KOPT-K1 (cell line): Measurements from ENCODE around the gene KCNIP4.

Source experiments
- H3K27ac ChIP-seq: fragments of 200-600 bp; sonication (generic); 2 replicates; pipeline ENCODE4 v1.5.1; 2016; ENCODE audit warnings: antibody characterized with exemption, mild to moderate bottlenecking, low read depth, low read length; ENCODE audit not compliant: poor library complexity, severe bottlenecking
- H3K36me3 ChIP-seq: fragments of 200-600 bp; sonication (generic); 2 replicates; pipeline ENCODE4 v1.5.1; 2017; ENCODE audit warnings: antibody characterized with exemption, mild to moderate bottlenecking, low read length, moderate library complexity; ENCODE audit not compliant: insufficient read depth
- H3K9me3 ChIP-seq: fragments of 200-600 bp; sonication (generic); 2 replicates; pipeline ENCODE4 v1.5.1; 2017; ENCODE audit warnings: antibody characterized with exemption, low read length, mild to moderate bottlenecking; ENCODE audit not compliant: insufficient read depth, poor library complexity, severe bottlenecking

The KCNIP4 gene

DNA sequence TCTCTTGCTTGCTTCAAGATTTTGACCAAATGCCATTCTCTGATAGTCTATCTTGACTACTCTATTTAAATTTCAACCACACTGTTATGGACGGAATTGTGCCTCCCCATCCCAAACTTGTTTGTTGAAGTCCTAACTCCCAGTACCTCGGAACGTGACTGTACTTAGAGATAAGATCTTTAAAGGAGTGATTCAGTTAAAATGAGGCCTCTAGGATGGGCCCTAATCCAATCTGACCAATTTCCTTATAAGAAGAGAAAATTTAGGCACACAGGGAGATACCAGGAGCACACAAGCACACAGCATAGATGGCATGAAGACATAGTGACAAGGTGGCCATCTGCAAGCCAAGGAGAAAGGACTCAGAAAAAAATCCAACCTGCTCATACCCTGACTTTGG lies 269.9 kb downstream of the KCNIP4 start:
- H3K9me3 ChIP-seq = no peaks in the 10 kb centered on the region
- no peaks in the 10 kb centered on the region for H3K36me3 ChIP-seq
- no peak overlapping the region for H3K27ac ChIP-seq

DNA sequence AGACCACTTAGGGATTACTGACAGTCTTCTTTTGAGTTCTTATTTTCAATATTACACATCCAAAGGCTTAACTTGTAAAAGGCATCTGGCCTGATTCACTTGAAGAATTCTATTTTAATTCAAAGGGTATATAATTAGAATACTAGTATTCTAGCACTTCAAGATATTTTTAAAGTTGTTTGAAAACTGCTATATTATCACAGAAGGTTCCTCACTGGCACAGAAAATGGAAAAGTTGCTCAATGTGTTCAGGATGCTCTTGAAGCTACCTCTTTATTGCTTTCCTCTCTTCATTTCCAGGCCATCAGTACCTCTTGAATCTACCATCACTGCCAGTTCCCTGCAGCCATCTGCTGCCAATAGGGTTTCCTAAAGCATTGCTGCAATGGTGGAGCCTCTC lies 271.4 kb downstream of the KCNIP4 start:
- no peaks in the 10 kb centered on the region for H3K9me3 ChIP-seq

DNA sequence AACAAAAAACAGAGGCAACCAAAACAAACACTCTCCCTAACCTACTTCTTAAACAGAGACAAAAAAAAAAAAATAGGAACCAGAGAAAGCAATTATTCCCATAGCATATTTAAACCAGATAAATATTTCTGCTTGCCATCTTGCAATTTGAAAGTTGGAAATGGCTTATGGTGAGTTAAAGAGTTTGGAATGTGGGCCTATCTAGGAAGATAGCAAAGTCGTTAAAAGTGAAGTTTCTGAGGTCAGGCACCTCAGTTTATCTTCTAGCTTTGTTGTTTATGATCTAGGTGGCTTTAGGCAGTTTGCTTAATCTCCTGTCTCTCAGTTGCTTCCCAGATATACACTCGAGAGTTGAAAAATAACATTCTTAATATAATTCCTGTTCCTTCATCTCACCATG lies 284.2 kb downstream of the KCNIP4 start:
- H3K36me3 ChIP-seq = no peaks in the 10 kb centered on the region
- H3K9me3 ChIP-seq = no peaks in the 10 kb centered on the region
- H3K27ac ChIP-seq = no peak overlapping the region

More for the DNA sequence above, 271.4 kb downstream of the KCNIP4 start:
- H3K27ac ChIP-seq = no peak overlapping the region
- H3K36me3 ChIP-seq = no peaks in the 10 kb centered on the region

DNA sequence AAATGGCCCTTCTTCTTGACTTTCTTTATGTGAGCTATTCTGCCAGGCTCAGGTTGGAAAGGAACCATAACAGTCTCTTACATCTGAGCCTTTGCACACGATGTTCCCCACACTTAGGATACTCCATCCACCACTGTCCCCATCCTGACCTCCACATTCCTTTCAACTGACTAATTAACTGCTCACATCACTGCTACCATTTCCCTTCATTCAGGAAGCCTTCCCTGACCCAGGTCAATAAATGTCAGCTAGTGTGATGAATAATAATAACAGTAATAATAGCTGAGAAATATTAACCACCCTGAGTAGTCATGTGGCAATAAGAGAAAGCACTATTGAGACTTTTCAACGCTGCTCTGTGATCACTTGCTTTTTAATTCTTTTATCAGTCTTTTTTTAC lies 291.7 kb downstream of the KCNIP4 start:
- H3K36me3 ChIP-seq = no peaks in the 10 kb centered on the region
- H3K27ac ChIP-seq = no peak overlapping the region
- H3K9me3 ChIP-seq = no peaks in the 10 kb centered on the region

DNA sequence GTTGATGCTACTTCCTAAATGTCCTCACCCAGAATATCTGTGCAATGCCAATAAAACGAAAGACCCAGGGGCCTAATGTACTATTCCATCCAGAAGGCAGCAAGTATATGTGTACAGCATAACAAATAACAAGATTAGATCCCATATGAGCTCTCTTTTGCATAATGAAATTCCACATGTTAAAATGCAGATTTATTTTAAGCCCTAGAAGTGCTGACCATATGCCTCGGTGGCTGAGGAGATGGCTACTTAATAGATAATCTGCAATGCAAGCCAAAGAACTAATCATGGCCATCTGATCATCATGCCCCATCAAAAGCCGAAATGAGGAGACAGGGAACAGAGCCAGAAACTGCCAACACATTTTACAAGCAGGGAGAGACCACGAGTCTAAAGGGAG lies 293.5 kb downstream of the KCNIP4 start:
- Histone ChIP-seq H3K9me3 (no peaks in the 10 kb centered on the region), H3K27ac (no peak overlapping the region), H3K36me3 (no peaks in the 10 kb centered on the region)

DNA sequence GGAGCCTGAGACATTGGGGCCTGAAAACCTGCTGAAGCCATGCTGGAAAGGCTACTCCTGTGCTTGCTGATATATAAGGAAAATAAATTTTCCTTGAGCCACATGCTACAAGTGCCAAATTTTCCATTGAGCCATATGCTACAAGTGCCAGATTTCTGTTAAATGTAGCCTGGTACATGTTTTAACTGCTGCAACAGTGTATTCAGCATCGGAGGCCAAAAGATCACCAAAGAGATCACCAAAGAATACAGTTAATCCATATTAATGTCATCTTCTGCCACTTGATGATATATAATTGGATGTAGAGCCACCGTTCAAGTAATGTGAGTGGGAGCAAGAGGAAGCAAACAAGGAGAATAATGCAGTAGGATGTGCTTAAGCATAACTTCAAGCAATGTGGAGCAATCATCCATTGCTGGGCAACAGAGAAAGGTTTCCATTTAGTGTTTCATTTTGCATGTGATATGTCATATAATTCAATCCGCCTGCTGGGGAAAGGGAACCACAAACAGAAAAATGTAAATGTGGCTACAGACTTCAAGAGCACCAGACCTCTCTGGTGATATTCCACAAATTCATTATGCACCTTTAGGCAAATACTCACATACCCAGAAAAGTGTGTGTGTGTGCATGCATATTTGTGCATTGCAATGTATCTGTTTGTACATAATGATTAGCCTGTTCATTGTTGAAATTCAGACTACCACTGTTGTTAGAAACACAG lies 295.9 kb downstream of the KCNIP4 start:
- Histone ChIP-seq H3K27ac (no peak overlapping the region), H3K9me3 (no peaks in the 10 kb centered on the region), H3K36me3 (no peaks in the 10 kb centered on the region)

DNA sequence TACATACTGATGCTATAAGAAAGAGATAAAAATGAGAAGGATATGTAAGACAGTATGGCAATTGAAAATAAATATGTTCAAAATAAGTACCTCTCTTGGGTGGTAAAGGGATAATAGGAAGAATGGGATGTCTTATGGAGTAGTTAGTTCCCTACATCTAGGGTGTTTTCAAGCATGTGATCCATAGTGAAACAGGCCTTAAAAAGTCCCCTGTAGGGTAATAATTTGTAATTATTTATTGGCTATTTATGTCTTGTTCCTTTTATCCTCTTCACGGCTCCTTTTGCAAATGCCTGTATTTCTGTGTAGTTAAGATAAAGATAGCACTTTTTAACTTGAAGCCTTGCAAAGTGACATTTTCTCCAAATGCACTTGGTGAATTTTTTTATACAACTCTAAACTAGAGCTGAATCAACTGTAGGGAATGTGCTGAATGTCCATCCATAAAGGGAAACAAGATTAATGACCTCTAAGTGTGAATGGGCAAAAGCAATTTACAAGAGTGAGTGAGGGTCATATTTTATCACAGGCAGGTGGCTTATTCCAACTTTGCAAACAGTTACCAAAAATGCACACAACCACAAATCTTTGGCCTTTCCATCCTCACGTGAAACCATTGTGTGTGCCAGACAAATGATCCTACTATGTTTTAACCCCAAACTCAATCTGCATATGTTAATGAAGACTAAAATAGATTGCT lies 299.0 kb downstream of the KCNIP4 start:
- no peaks in the 10 kb centered on the region for H3K9me3 ChIP-seq
- H3K27ac ChIP-seq = no peak overlapping the region
- no peaks in the 10 kb centered on the region for H3K36me3 ChIP-seq

DNA sequence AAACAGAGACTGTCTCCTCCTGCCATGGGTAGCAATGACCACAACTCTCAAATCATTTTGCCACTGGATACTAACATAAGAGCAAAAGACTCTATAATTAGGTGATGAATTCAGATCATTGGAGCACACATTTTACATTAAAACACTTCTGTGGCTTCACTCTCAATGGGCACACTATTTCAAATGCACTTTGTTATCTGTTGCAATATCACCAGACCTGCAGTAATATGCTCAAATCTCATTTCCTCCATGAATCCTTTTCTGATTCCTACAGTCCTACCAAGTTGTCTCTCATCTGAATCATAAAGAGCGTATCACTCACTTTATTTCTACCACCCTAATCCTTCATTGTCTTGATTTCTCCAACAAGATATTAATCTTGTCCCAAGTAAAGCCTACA lies 302.8 kb downstream of the KCNIP4 start:
- Histone ChIP-seq H3K27ac (no peak overlapping the region), H3K36me3 (no peaks in the 10 kb centered on the region), H3K9me3 (no peaks in the 10 kb centered on the region)

DNA sequence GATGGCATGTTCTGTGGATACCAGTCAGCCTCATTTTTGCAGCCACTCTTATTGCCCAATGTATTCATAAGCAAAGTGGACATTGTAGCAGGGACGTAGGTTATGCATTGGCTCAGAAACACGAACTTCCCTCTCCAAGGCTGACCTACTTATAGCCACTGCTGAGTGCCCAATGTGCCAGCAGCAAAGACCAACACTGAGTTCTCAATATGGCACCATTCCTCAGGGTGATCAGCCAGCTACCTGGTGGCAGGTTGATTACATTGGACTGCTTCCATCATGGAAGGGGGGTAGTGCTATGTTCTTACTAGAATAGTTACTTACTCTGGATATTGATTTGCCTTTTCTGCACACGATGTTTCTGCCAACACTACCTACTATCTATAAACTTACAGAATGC lies 306.9 kb downstream of the KCNIP4 start:
- no peaks in the 10 kb centered on the region for H3K36me3 ChIP-seq
- H3K27ac ChIP-seq = no peak overlapping the region
- H3K9me3 ChIP-seq = no peaks in the 10 kb centered on the region

DNA sequence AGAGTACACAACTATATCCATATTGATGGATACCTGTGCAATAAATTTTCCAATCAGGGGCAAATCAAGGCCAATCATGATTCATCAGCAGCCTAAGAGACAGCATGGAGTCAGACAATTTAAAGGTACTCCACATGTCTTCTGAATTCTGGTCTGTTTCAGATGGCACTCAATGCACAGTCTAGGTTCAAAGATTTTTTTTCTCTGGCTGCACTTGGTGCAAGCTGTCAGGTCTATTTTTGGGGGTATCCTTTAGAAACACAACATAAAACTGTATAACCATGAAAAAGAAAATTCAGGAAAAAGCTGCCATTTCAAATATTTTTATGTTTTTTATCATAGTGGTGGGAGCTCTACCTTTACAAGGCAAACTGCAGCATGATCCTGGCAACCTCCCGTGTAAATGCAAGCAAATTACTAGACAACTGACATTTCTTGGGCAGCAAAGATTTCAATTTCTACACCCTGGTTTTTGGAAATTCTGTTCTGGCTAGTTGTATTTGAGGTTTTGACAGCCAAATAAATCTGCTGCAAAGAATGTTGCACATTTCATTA lies 310.3 kb downstream of the KCNIP4 start:
- Histone ChIP-seq H3K36me3 (no peaks in the 10 kb centered on the region), H3K27ac (no peak overlapping the region), H3K9me3 (no peaks in the 10 kb centered on the region)

DNA sequence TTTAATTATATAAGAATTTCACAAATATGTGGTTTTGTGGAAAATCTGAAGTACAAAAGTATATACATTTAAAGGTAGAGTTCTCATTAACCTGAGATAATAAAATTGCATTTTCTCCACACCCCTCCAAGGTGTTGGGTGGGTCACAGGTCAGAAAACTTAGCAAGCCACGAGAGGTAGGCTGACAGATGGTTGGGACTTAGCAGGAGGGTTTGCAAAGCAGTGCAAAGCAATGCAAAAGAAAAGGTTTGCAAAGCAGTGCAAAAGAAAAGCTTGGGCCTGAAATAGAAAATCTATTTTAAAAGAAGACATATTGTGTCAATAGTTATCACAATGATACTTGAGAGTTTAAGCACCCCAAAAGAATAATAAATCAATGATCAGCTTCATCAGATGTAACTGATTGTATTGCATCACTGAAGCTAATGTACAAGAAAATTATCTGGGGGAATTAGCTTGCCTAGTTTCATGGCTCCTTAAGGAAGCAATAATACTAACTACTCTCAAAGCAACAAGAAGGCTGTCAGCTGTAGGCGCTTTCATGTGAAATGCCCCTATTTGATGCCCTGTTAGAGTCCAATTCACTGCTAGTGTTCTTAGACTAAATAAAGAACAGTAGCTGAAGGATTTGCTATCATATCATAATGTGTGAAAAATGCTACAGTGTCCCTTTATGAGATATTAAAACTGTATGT lies 319.5 kb downstream of the KCNIP4 start:
- H3K27ac ChIP-seq = no peak overlapping the region
- H3K9me3 ChIP-seq = no peaks in the 10 kb centered on the region
- H3K36me3 ChIP-seq = no peaks in the 10 kb centered on the region

DNA sequence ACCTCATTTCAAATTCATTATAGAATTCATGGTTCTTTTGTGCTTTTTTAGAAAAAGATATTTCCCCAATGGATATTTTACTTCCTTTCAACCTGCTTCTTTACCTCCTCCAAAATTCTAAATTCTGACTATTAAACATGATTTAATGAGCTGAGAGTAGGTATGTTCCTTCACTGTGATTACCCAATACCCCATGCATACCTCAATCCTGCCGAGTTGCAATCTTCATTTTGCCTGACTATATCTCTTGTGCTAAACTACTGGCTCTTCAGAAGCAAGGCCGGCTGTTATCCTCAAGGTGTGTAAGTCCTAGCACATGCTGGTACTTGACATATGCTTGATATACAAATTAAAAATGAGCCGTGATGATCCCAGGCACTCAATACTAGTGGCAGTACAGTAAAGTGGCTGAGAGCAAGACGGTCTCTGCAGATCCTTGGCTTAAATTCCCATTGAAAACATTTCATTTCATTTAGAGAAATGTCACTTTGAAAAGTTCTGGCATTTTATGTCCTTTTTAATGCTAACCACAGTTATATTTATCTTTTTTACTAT lies 320.4 kb downstream of the KCNIP4 start:
- Histone ChIP-seq H3K36me3 (no peaks in the 10 kb centered on the region), H3K9me3 (no peaks in the 10 kb centered on the region), H3K27ac (no peak overlapping the region)

DNA sequence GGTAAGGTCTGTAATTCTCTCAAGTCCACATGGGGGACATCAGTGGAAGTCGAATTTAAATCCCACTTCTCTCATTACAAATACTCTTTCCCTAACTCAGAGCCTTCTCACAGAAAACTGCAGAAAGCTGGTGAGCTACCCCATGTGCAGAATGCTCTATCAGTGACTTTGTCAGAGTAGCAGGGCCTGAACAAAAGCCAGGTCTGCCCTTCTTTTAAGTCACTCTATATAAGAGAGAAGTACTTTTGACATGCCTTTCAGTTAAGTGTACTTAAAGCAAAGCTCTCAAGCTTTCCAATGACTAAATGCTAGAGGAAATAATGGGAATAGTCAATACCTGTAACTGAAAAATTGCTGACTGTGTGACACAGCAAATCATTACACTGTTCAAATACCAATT lies 323.1 kb downstream of the KCNIP4 start:
- Histone ChIP-seq H3K9me3 (no peaks in the 10 kb centered on the region), H3K36me3 (no peaks in the 10 kb centered on the region), H3K27ac (no peak overlapping the region)

DNA sequence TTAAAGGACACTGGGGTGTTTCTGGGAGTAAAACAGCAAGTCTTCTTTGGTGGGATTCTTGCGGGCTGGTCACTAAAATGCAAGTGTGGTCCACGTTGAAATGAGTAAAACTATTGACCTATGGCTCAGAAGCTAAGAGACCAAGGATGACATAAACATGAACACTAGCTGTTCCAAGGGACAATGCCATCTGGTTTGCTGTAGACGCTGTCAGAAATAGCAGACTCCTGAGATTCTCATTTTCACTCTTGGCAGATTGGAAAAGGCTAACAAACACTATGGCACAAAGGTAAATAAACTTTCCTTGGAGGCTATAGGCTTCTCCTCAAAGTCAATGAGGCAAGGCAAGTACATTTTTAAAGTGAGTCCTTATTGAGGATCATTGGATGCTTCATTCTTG lies 343.6 kb downstream of the KCNIP4 start:
- Histone ChIP-seq H3K36me3 (no peaks in the 10 kb centered on the region), H3K27ac (no peak overlapping the region), H3K9me3 (no peaks in the 10 kb centered on the region)

DNA sequence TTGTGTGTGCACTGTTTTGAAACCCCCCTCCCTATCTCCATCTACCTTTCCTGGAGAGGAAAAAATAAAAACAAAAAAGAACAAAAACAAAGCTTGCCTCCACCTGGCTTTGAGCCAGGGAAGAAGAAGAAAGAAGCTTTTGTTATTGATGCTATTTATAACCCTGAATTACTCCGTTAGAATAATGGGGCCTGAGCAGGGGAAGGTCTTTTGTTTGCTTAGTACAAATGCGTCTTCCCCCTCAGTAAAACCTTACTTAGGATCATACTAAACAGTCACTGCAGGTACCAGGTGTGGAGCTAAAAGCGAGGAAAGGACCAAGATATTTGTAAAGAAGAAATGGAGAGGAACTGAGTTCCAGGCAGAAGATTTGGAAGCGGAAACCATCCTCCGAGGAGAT lies 352.1 kb downstream of the KCNIP4 start:
- Histone ChIP-seq H3K36me3 (no peaks in the 10 kb centered on the region), H3K9me3 (no peaks in the 10 kb centered on the region), H3K27ac (no peak overlapping the region)
